Adrenal gland (tissue), 5 donors: Measurements from ENCODE around the gene HEATR5A.
"Not testable (repeated sequence)": the region's sequence is repeated elsewhere in the genome, so short reads cannot be mapped to it uniquely, and the experiment has no call there.

Experiments used
- CTCF ChIP-seq, 6 experiments: fragments of 450-650 bp in 4 of 6; fragments of 200-600 bp in 2 of 6; sonication (generic) in 1 of 6; IDR thresholded peaks; 1 replicate in 5 of 6; 2 replicates in 1 of 6; pipeline versions ENCODE4 v1.5.1 to v1.8.0; 2016 to 2021; ENCODE audit warnings: antibody characterized with exemption in 6 of 6, mild to moderate bottlenecking in 2 of 6, moderate library complexity in 1 of 6
- POLR2A ChIP-seq, 2 donors: fragments of 450-650 bp; IDR thresholded peaks; one replicate each; pipeline ENCODE4 v1.6.1; 2017; ENCODE audit warnings: antibody characterized with exemption in 2 of 2, mild to moderate bottlenecking in 2 of 2, moderate library complexity in 1 of 2
- donor health status: DM: no; HTN: no; CAD: no.

GRCh38 chr14:31259040-31259435, 161.3 kb downstream of the HEATR5A start:
- TF ChIP-seq POLR2A, CTCF (IDR thresholded peaks at IDR 0.05): not testable (repeated sequence)
